NCI-H524 (cell line): Measurements from ENCODE around the gene PRODH.
A peak's percentile ranks its signal among the peaks of the same experiment; 100 is the strongest.
"Not testable (repeated sequence)": the region's sequence is repeated elsewhere in the genome, so short reads cannot be mapped to it uniquely, and the experiment has no call there.

Source experiments
- DNase-seq, 2 experiments: peaks; one replicate each; lab custom pipeline; 2025; lab: John Stamatoyannopoulos, UW

Gene PRODH

DNA sequence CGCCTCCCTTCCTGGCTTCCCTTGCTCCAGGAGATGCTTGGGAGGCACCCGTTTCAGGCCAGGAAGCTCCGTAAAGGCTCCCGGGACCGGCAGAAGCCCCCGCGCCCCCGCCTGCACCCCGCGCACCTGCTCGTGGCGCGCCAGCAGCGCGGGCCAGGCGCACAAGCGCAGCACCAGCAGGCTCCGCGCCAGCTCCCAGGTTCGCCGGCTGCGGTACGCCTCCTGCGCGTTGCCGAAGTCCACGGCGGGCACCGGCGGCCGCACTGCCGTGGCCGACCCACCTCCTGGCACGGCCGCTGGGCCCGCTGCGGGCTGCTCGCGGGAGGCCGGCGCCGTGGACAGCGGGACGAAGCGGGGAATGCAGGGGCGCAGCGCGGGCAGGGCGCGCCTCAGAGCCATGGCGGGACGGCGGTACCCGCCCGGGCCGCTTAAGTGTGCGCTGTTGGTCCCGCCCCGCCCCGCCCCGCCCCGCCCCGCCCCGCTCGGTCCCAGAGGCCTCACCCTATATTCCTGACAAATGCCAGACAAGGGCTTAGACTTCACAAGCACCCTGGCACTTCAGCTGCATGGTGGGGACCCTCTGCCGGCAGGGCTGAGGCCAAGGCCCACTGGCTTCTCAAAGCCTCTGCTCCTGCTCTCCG is at the start of gene PRODH:
PRODH (minus strand) TSS at position 405 of the 641 bp plus-strand sequence; CDS start at position 399, 6 bp downstream.
- DNase-seq: no peak

DNA sequence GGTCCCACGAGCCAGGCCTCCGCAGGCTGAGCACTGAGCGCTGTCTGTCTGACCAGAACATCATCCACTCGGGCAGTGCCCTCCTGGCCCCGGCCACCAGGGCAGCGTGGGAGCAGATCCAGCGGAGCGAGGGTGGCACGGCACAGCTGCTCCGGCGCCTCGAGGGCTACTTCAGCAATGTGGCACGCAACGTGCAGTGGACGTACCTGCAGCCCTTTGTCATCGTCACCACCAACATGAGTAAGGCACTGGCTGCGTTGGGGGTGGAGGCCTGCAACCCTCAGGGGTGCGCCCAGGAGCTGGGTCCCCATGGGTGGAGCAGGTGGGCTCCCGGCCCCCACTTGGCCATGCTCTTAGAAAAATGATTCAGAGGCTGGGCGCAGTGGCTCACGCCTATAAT is 49.7 kb upstream of the PRODH start:
- DNase-seq: no peak

DNA sequence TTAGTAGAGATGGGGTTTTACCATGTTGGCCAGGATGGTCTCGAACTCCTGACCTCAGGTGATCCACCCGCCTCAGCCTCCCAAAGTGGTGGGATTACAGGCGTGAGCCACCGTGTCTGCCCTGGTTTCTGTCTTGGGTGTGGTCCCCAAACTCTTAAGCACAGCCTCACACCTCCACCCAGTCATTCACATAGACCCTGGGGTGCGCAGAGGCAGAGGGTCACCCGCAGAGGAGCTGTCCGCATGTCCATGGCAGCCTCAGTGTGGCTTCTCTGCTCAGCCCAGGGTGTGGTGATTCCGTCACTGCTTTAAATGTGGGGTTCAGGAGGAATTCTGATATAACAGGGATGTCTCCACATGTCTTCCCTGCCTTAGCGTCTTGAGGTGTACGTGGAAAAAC is 48.5 kb upstream of the PRODH start:
- DNase-seq: no peak

- DNase-seq: no peak
These were observed 47.1 kb upstream of the PRODH start for GRCh38 chr22:18983120-18983651.

DNA sequence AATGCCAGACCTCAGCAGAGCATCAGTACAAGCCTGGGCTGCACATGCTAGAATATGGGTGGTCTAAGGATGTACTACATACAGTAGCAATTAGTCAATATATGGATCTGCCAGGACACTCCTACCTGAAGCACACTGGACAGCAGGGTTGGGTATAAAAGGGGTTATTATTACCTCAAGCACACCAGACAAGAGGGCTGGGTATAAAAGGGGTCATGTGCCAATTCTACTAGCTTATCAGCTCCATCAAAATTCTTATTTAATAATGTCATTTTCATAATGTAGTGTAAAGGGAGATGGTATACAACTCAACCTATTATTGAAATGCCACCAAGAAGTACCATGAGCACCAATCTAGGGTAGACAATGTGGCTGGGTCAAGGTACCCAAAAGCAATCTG is 44.7 kb upstream of the PRODH start:
- no peak for DNase-seq

GRCh38 chr22:18979957-18980356 is 43.9 kb upstream of the PRODH start:
- no peak for DNase-seq

- no peak for DNase-seq
These were observed 42.4 kb upstream of the PRODH start for GRCh38 chr22:18978506-18978905.

DNA sequence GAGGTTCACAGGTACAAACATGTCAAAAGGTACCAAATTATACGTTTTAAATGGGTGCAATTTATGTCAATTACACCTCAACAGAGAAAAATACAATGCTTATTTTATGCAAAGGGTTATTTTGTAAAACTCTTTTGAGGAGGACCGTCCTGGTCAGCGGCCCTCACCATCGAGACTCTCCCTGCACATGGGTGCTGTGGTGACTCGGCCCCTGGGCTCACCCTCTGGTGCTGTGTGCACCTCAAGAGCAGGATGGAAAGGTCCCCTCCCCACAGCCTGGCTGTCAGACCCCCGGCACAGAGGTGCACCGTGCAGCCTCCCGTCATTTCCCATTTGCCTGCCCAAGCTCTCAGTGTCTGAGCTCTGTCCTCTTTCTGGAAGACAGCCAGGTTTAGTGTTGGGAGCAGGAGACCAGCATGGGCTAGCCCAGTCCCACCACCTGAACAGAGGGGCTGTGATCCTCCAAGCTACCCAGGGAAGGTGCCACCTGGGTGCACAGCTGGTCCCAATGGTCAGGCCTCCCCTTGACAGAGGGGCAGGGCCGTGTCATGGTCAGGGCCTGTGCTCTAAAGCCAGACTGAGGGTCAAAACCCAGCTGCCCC is 41.8 kb upstream of the PRODH start:
- DNase-seq: no peak

- no peak for DNase-seq
These were observed 40.2 kb upstream of the PRODH start for GRCh38 chr22:18976197-18976751.

GRCh38 chr22:18975434-18976196 is 39.5 kb upstream of the PRODH start:
- DNase-seq: no peak

DNA sequence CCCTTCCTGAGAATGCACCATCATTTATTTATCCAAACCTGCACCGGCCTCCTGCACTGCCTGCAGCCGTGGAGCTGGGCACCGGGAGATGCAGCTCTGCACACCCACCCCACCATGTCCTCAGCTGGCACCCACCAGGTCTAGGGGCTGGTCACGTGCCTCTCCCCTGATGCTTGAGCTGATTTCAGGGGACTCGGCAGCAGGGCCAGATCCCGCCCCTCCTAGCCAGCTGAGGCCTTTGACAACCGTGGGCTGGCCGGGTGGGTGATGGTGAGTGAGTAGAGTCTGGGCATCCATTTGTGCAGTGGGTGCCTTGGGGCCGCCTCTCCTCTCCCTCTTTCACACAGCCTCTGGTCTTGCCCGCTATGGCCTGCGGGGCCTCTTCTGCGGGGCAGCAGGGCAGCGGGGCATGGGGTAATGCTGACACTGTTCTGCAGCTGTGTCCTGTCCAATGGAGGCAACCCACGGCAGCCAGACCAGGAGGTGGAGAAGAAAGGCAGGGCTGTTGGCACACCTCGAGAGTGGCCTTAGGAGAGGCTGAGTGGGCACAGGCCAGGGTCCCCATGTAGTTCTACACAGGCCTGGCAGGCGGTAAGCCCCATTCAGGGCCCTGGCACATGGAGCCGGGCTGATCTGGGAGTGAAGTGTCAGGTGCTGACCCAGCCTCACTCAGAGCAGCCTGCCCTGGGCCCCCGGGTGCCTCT is 38.5 kb upstream of the PRODH start:
- DNase-seq: no peak

DNA sequence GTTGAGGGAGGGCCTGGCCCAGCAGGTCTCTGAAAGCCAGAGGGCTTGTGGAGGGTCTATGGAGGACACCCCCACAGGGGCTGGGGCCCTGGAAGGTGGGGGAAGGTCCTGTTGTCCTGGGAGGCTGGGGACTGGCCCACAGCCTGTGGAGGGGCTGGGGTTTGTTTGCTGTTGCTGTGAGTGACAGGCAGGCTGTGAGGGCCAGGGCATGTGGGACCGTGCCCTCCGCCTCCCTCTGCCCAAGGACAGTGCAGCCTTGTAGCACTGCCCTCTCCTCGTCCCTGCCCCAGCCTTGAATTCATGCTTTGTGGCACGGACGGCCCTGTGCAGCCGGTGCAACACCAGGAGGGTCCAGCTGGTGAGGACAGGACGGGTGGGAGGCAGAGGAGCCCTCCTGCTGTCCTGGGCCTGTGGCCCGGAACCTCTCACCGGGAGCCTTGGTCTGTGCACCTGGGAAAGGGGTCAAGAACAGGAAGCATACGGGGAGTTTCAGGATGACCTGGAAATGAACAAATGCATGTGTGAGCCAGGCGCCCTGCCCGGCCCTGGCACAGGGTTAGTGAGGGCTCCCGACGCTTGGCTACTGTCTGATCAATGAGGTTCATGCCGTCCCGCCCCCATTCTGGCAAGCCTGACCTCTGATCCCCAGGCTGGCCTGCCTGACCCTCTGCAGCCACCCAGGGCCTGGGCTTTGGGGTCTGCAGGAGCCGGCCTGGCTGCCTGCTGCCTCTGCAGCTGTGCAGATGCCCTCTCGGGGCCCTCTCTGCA is 37.4 kb upstream of the PRODH start:
- no peak for DNase-seq

GRCh38 chr22:18972591-18972990 is 36.5 kb upstream of the PRODH start:
- not testable (repeated sequence) for DNase-seq

DNA sequence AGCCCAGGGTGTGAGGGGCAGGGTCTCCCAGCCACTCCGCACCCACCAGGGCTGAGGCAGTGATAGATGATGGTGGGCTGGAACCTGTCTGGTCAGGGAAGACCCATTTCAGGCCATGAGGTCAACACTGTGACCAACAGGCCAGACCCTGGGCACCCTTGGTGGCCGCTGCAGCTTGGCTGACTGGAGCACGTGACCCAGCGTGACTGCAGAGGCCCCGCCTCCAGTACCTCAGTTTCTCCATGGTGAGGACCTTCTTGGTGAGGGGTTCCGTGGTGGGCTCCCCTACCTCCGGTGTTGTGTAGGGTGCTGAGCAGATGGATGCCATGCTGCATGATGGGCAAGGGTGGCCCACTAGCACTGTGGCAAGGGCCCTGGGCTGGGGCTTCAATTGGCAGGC is 35.9 kb upstream of the PRODH start:
- not testable (repeated sequence) for DNase-seq

DNA sequence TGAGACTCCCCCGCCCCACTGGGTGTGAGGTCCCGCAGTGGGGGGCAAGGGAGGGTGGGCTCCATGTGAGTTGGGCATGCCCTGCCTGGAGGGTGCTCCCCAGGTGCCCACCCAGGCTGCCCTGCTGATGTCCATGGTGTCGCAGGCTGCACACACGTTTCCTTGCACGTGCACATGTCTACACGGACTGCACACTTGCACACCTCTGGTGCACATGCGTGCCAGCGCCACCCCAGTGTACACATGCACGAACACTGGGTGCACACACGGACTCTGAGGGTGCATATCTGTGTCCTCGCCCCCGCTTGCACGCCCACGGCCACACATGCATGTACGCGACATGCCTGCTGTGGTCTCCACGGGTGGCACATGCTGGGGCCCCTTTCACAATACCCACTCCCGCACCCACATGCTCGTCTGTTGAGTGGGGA is 35.2 kb upstream of the PRODH start:
- no peak for DNase-seq

DNA sequence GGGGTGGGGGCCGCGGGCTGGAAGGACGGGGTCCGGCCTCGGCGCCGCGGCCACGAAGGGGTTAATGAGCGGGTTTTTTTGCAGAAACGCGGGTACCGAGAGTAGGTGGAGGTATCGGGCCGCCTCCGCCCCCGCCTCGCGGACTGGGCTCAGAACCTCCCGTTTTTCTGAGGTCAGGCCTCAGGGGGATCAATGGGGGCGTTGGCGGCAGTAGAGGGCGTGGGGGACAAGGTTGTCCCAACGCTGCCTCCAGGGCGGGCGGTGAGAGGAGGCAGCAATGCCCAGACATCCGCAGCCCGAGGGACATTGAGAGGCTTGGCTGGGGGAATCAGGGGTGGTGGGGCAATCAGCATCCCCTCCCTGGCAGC is 34.8 kb upstream of the PRODH start:
- DNase-seq: peak in 1 of 2 experiments; percentile 30

DNA sequence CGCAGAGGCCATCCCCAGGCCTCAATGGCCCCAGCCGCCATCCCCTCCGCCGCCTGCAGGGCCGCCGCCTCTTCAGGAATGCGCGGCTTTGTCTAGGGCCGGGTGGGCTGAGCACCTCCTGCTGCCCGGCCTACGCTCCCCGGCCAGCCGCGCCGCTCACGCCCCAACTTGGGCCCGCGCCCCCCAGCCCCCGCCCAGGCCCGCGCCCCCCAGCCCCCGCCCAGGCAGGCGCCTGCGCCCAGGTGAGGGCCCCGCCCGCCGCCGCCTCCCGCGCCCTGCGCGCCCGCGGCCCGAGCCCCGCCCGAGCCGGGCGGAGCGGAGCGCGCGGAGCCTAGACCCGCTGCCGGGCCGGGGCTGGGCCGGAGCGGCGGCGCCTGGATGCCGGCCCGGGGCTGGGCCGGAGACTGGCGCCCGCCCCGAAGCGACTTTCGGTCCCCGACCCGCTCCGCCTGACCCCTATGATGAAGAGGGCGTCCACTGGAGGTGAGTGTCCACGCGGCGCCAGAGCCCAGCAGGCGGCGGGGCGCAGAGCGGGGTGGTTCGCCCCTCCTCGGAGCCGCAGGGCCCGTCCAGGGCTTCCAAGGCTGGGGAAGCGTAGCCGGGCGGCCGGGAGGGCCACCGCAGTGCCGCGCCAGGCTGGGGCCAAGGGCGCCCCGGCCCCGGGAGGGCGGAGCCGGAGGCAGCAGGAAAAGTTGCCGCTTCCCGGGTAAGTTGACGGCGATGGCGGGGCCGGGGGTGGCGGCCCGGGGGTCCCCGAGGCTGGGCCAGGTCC is 34.3 kb upstream of the PRODH start:
- DNase-seq: peak in 1 of 2 experiments; percentile 43

DNA sequence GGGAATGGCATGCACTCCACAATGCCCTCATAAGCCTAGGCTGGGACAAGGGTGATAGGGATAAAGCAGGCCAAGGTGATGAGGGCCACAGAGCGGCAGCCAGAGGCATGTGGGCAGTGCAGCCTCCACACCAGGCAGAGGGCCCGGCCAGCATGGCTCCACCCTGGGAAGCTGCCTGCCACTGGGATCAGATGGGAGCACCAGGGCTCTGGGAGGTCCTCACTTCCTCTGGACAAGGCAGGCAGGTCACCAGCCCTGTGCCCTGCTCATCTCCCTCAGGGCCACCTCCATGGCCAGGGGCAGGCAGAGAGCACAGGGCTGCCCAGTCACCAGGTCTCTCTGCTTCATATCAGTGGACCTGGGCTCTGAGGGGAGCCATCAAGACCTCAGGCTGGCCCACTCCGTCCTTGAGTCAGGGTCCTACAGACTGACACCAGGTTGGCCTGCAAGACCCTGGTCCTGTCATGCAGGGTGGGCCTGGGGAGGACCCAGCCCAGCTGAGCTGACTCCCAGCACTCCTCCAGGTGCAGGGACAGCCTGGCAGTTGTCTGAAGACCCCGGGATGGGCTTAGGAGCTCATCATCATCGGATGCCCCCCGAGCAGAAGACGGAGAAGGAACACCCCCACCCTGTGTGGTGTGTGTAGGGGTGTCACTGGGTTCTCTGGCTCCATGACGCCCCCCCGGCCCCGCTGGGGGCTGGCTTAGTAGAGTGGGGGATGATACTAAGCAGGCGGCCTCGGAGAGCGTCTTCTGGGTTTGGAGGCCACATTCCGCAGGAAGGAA is 33.3 kb upstream of the PRODH start:
- not testable (repeated sequence) for DNase-seq

DNA sequence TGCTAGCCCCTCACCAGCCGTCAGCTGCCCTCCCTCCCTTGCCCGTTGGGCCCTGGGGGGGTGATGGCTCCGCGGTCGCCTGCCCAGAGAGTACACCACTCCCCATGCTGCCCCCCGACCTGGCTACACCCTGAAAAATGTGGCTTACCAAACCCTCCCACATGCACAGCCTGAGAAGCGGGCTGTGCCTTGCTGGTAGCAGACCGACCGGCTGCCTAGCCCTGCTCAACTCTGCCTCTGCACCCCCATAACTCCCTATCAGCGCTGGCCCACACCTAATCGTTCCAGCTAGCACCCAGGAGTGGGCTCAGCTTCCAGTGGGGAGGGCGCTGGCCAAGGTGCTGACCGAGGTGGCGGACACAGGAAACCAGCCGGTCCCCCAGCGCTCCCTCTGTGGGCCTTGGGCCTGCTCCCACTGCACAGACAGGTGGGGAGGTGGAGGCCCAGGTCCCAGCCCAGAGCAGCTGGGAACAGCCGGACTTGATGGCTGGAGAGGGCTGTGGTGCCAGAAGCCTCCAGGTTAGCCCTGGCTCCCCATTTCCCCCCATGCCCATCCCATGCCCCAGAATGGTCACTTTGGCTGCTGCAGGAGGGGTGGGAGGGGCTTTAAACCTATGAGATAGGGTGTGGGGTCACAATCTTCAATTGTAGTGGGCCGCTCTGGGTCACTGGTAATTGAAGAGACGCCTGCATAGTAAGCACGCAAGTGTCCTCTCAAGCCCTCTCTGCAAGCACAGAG is 32.1 kb upstream of the PRODH start:
- DNase-seq: no peak
